OCI-LY1 (cell line): Measurements from ENCODE around the gene DCAF12.
"Not testable (repeated sequence)": the region's sequence is repeated elsewhere in the genome, so short reads cannot be mapped to it uniquely, and the experiment has no call there.

Source experiments
- H2AFZ ChIP-seq: fragments of 200-600 bp; sonication (generic), shearing (Covaris generic); 2 replicates; pipeline ENCODE4 v1.6.0; 2014; ENCODE audit warnings: antibody characterized with exemption, mild to moderate bottlenecking, low read length
- H3F3A ChIP-seq: fragments of 200-600 bp; sonication (generic), shearing (Covaris generic); 2 replicates; pipeline ENCODE4 v1.6.0; 2014; ENCODE audit warnings: mild to moderate bottlenecking, antibody characterized with exemption, low read length, moderate library complexity; ENCODE audit not compliant: insufficient read depth
- H3K27ac ChIP-seq: fragments of 200-600 bp; sonication (generic); 2 replicates; pipeline ENCODE4 v1.5.1; 2014; ENCODE audit warnings: low read length, mixed run types, mild to moderate bottlenecking, low read depth; ENCODE audit not compliant: poor library complexity, severe bottlenecking
- H3K27me3 ChIP-seq: fragments of 200-600 bp; sonication (generic); 2 replicates; pipeline ENCODE4 v1.6.0; 2014; ENCODE audit warnings: antibody characterized with exemption, mild to moderate bottlenecking, low read length, moderate library complexity; ENCODE audit not compliant: insufficient read depth
- H3K36me3 ChIP-seq: fragments of 200-600 bp; sonication (generic); 2 replicates; pipeline ENCODE4 v1.6.1; 2014; ENCODE audit warnings: mild to moderate bottlenecking, antibody characterized with exemption, low read length, moderate library complexity, mixed read lengths; ENCODE audit not compliant: insufficient read depth
- H3K4me1 ChIP-seq: fragments of 200-600 bp; sonication (generic); 2 replicates; pipeline ENCODE4 v1.5.1; 2014; ENCODE audit warnings: mild to moderate bottlenecking, low read length, moderate library complexity; ENCODE audit not compliant: insufficient read depth, severe bottlenecking
- H3K4me2 ChIP-seq: fragments of 200-600 bp; sonication (generic), shearing (Covaris generic); 2 replicates; pipeline ENCODE4 v1.6.1; 2014; ENCODE audit warnings: low read length
- H3K4me3 ChIP-seq: fragments of 200-600 bp; sonication (generic); 2 replicates; pipeline ENCODE4 v1.5.1; 2014; ENCODE audit warnings: low read length, low read depth, mild to moderate bottlenecking, mixed read lengths; ENCODE audit not compliant: poor library complexity, severe bottlenecking
- H3K79me2 ChIP-seq: fragments of 200-600 bp; shearing (Covaris generic); 2 replicates; pipeline ENCODE4 v1.6.1; 2016; ENCODE audit warnings: mixed run types, low read length, mixed read lengths; ENCODE audit not compliant: insufficient read depth
- H3K9ac ChIP-seq: fragments of 200-600 bp; sonication (generic), shearing (Covaris generic); 2 replicates; pipeline ENCODE4 v1.6.1; 2014; ENCODE audit warnings: mild to moderate bottlenecking, low read length, mixed read lengths
- H3K9me2 ChIP-seq: fragments of 200-600 bp; sonication (generic), shearing (Covaris generic); 2 replicates; pipeline ENCODE4 v1.6.1; 2014; ENCODE audit warnings: low read depth, mild to moderate bottlenecking, low read length, mixed read lengths
- H3K9me3 ChIP-seq: fragments of 200-600 bp; shearing (Covaris generic); 2 replicates; pipeline ENCODE4 v1.6.1; 2014; ENCODE audit warnings: low read length, mixed read lengths
- H4K20me1 ChIP-seq: fragments of 200-600 bp; sonication (generic), shearing (Covaris generic); 2 replicates; pipeline ENCODE4 v1.6.0; 2016; ENCODE audit warnings: mild to moderate bottlenecking, low read length; ENCODE audit not compliant: insufficient read depth
- EZH2 ChIP-seq: fragments of 200-600 bp; sonication (generic), shearing (Covaris generic); IDR thresholded peaks from 2 replicates; pipeline ENCODE4 v1.8.0; 2017; ENCODE audit warnings: borderline replicate concordance, mixed run types, mild to moderate bottlenecking, antibody characterized with exemption, low read length, moderate library complexity, mixed read lengths
- TF ChIP-seq, protein P1 (sequence below): fragments of 200-600 bp; sonication (generic), shearing (Covaris generic); IDR thresholded peaks from 2 replicates; pipeline ENCODE4 v1.5.1; 2017; ENCODE audit warnings: mild to moderate bottlenecking, antibody characterized with exemption, low read length, moderate library complexity, mixed read lengths

Gene DCAF12

DNA sequence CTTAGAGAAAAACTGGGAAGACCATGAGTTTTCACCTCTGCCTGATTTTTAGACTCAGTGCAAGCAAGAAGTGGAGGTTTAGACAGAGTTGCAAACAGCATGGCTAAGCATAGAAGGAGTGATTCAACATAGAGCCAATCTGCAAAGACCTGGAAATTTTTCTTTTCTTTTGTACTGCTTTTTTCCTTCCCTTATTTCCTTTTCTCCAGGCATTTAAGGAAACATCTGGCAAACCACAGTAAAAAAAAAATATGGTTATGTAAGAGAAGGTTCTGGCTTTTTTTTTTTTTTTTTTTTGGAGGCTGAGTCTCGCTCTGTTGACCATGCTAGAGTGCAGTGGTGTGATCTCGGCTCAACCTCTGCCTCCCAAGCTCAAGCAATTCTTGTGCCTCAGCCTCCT lies 16.6 kb upstream of the DCAF12 start:
- H3K4me3 ChIP-seq, result no peak overlapping the region
- no peaks in the 10 kb centered on the region for H3K9me3 ChIP-seq
- H3K9ac ChIP-seq, result no peak overlapping the region
- H3K9me2 ChIP-seq, result no peaks in the 10 kb centered on the region
- H2AFZ ChIP-seq, result 0 out of 2 replicates have a peak overlapping the region, but pooled peaks have one; percentile 71
- no peaks in the 10 kb centered on the region for H3K36me3 ChIP-seq
- TF ChIP-seq EZH2, result no peak
- TF ChIP-seq, protein P1, sequence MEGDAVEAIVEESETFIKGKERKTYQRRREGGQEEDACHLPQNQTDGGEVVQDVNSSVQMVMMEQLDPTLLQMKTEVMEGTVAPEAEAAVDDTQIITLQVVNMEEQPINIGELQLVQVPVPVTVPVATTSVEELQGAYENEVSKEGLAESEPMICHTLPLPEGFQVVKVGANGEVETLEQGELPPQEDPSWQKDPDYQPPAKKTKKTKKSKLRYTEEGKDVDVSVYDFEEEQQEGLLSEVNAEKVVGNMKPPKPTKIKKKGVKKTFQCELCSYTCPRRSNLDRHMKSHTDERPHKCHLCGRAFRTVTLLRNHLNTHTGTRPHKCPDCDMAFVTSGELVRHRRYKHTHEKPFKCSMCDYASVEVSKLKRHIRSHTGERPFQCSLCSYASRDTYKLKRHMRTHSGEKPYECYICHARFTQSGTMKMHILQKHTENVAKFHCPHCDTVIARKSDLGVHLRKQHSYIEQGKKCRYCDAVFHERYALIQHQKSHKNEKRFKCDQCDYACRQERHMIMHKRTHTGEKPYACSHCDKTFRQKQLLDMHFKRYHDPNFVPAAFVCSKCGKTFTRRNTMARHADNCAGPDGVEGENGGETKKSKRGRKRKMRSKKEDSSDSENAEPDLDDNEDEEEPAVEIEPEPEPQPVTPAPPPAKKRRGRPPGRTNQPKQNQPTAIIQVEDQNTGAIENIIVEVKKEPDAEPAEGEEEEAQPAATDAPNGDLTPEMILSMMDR, result no peak
- H4K20me1 ChIP-seq, result no peaks in the 10 kb centered on the region
- no peaks in the 10 kb centered on the region for H3K79me2 ChIP-seq
- no peaks in the 10 kb centered on the region for H3K27me3 ChIP-seq
- peaks cover 16% of the 10 kb centered on the region for H3K4me1 ChIP-seq
- H3F3A ChIP-seq, result no peaks in the 10 kb centered on the region
- no peak overlapping the region for H3K27ac ChIP-seq
- H3K4me2 ChIP-seq, result no peak overlapping the region

DNA sequence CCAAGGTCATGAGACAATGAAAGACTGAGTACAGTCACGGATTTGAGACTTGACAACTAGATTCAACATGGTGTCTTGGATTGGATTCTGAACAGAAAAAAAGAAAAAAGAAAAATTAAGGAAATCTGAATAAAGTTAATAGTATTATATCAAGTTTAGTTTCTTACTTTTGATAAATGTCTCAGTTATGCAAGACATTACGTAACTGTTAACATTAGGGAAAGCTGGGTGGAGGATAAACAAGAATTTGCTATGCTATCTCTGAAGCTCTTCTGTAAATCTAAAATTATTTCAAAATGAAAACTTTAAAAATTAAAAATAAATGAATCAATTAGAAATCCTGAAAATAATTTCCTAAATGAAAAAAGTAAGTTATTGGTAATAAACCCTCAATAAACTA lies 14.4 kb upstream of the DCAF12 start:
- Histone ChIP-seq H3F3A (no peaks in the 10 kb centered on the region), H3K4me1 (peaks cover 16% of the 10 kb centered on the region), H4K20me1 (no peaks in the 10 kb centered on the region), H3K9me3 (no peaks in the 10 kb centered on the region), H3K9ac (no peak overlapping the region), H3K79me2 (no peaks in the 10 kb centered on the region), H3K27me3 (no peaks in the 10 kb centered on the region), H3K36me3 (no peaks in the 10 kb centered on the region), H3K4me3 (no peak overlapping the region), H2AFZ (0 out of 2 replicates have a peak overlapping the region, but pooled peaks have one; percentile 47), H3K4me2 (no peak overlapping the region), H3K27ac (no peak overlapping the region), H3K9me2 (no peaks in the 10 kb centered on the region)
- no peak for TF ChIP-seq EZH2
- TF ChIP-seq, protein P1, result no peak

DNA sequence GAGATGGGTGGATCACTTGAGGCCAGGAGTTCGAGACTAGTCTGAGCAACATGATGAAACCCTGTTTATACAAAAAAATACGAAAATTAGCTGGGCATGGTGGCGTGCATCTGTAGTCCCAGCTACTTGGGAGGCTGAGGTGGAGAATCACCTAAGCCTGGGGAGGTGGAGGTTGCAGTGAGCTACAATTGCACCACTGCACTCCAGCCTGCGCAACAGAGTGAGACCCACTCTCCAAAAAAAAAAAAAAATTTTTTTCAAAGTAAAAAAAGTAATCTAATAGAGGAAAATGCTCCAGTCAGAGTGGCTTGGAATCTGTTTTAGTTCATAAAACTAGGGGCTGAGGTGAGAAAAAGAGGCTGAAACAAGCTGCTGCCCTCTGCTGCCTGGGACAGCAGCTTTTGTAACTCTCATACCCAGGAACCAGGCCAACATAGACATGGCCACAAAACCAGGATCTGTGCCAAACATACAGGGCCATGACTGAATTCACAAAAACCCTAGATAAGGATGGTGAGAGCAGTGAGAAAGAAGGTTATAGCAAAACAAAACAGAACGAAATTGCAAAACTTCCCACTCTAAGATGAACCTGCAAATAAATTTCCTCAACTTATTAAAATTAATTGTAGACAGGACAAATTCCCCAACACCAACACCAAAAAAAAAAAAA lies 13.1 kb upstream of the DCAF12 start:
- no peaks in the 10 kb centered on the region for H3K9me3 ChIP-seq
- H3K79me2 ChIP-seq, result no peaks in the 10 kb centered on the region
- H3K27me3 ChIP-seq, result no peaks in the 10 kb centered on the region
- no peak overlapping the region for H3K9ac ChIP-seq
- no peaks in the 10 kb centered on the region for H3F3A ChIP-seq
- H3K4me2 ChIP-seq, result no peak overlapping the region
- no peaks in the 10 kb centered on the region for H3K36me3 ChIP-seq
- H3K4me3 ChIP-seq, result no peak overlapping the region
- H2AFZ ChIP-seq, result no peak overlapping the region
- H3K4me1 ChIP-seq, result peaks cover 8% of the 10 kb centered on the region
- no peaks in the 10 kb centered on the region for H3K9me2 ChIP-seq
- TF ChIP-seq, protein P1, result peak; percentile 51
- no peak for TF ChIP-seq EZH2
- H4K20me1 ChIP-seq, result no peaks in the 10 kb centered on the region
- H3K27ac ChIP-seq, result no peak overlapping the region

DNA sequence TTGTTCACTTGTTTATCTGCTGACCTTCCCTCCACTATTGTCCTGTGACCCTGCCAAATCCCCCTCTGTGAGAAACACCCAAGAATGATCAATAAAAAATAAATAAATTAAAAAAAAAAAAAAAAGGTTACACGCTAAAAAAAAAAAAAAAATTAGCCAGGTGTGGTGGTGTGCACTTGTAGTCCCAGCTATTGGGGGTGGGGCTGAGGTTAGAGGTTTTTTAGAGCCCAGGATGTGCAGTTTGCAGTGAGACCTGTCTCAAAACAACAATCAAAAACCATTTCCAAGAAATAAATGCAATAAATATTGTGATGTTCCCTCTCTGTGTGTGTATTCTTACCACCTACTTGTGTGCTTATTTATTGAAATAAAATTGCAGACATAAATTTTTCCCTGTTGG lies 12.1 kb upstream of the DCAF12 start:
- not testable (repeated sequence) for H4K20me1 ChIP-seq, H3K4me2 ChIP-seq, H3K4me3 ChIP-seq, H3K9me3 ChIP-seq, H3K79me2 ChIP-seq, H3K27me3 ChIP-seq, H2AFZ ChIP-seq, H3F3A ChIP-seq, H3K36me3 ChIP-seq, H3K4me1 ChIP-seq, H3K9ac ChIP-seq, H3K9me2 ChIP-seq, H3K27ac ChIP-seq
